Sigmoid colon (tissue), 4 donors: ENCODE data around the gene HDDC2.

Experiments
- CTCF ChIP-seq, 4 experiments: fragments of 450-650 bp in 3 of 4; fragments of 200-600 bp in 1 of 4; IDR thresholded peaks; one replicate each; pipeline ENCODE4 v1.5.1; 2016 to 2019; ENCODE audit warnings: antibody characterized with exemption in 4 of 4, mild to moderate bottlenecking in 3 of 4, moderate library complexity in 2 of 4
- EP300 ChIP-seq, 4 donors: sonication (generic); formaldehyde crosslinking; IDR thresholded peaks; one replicate each; pipeline ENCODE4 v1.6.1; 2017; ENCODE audit warnings: antibody characterized with exemption in 4 of 4
- POLR2A ChIP-seq, 2 donors: fragments of 450-650 bp; IDR thresholded peaks; one replicate each; pipeline ENCODE4 v1.6.1; 2016; ENCODE audit warnings: antibody characterized with exemption in 2 of 2, mild to moderate bottlenecking in 2 of 2, moderate library complexity in 2 of 2
- POLR2AphosphoS5 ChIP-seq, 4 donors: sonication (generic); formaldehyde crosslinking; IDR thresholded peaks; one replicate each; pipeline ENCODE4 v1.6.1; 2017; ENCODE audit warnings: antibody characterized with exemption in 4 of 4

- no peak for TF ChIP-seq CTCF (IDR thresholded peaks at IDR 0.05)
- no peak for TF ChIP-seq POLR2A (IDR thresholded peaks at IDR 0.05)
- TF ChIP-seq POLR2AphosphoS5 (IDR thresholded peaks at IDR 0.05), result no peak
- TF ChIP-seq EP300 (IDR thresholded peaks at IDR 0.05), result no peak
Measured at GRCh38 chr6:125340991-125341390, 39.2 kb upstream of the HDDC2 start.
